ENCODE results near the gene SLC22A31. TPM values are rescaled to one million over a fixed set of nuclear protein-coding genes. Genes with fewer than 3 reads are reported as not detected.

SLC22A31 gene
- total and polyA plus RNA-seq, 9 of the 15 experiments (the other 6 are each of a cell fraction or from before 2014, with no cell fraction given) = 0.29 to 2.2 (median 0.47) TPM; not detected in 3

- peak; percentile 29; the same call in 1 of the 2 replicates for TF ChIP-seq NFIC (IDR thresholded peaks at IDR 0.05)
- TF ChIP-seq RNF219 (CRISPR knock-in tag; IDR thresholded peaks at IDR 0.05) = no peak
- TF ChIP-seq RB1 (IDR thresholded peaks at IDR 0.05; ENCODE audit: low read depth) = peak; percentile 90
- TF ChIP-seq ZNF253 (CRISPR knock-in tag; conservative IDR thresholded peaks at IDR 0.05) = no peak
- TF ChIP-seq GTF2E2 (tag; IDR thresholded peaks at IDR 0.05) = no peak
- peak; percentile 91 for TF ChIP-seq ARID2 (IDR thresholded peaks at IDR 0.05)
- TF ChIP-seq TEAD4 (IDR thresholded peaks at IDR 0.05; ENCODE audit: low read length) = peak; percentile 17
- TF ChIP-seq TEAD4 (CRISPR knock-in tag; IDR thresholded peaks at IDR 0.05; ENCODE audit: borderline replicate concordance) = no peak
- TF ChIP-seq USF1 (CRISPR knock-in tag; IDR thresholded peaks at IDR 0.05) = peak; percentile 45; the same call in 1 of the 2 replicates
- TF ChIP-seq FOXM1 (IDR thresholded peaks at IDR 0.05; ENCODE audit: low read depth) = no peak
- no peak for TF ChIP-seq FOXM1 (CRISPR knock-in tag; IDR thresholded peaks at IDR 0.05; ENCODE audit: low read depth)
- no peak for TF ChIP-seq ZNF224 (CRISPR knock-in tag; IDR thresholded peaks at IDR 0.05)
- TF ChIP-seq RBM15 (IDR thresholded peaks at IDR 0.05; ENCODE audit: insufficient read depth, low read length) = no peak
- no peak for TF ChIP-seq CHAMP1 (IDR thresholded peaks at IDR 0.05)
- no peak for TF ChIP-seq NR1H2 (CRISPR knock-in tag; IDR thresholded peaks at IDR 0.05)
- no peak for TF ChIP-seq RFX1 (IDR thresholded peaks at IDR 0.05)
- TF ChIP-seq MTA3 (IDR thresholded peaks at IDR 0.05; ENCODE audit: borderline replicate concordance) = peak; percentile 83; the same call in 1 of the 2 replicates
- TF ChIP-seq SNIP1 (IDR thresholded peaks at IDR 0.05; ENCODE audit: low read depth) = no peak
- TF ChIP-seq ZNF589 (CRISPR knock-in tag; IDR thresholded peaks at IDR 0.05; ENCODE audit: low read depth) = no peak
- TF ChIP-seq NR2C2 (CRISPR knock-in tag; IDR thresholded peaks at IDR 0.05) = peak; percentile 41; the same call in 1 of the 2 replicates
- no peak; the same call in 1 of the 2 replicates for TF ChIP-seq NR2C2 (tag; IDR thresholded peaks at IDR 0.05)
- no peak for TF ChIP-seq STAT6 (CRISPR knock-in tag; IDR thresholded peaks at IDR 0.05)
Observed at GRCh38 chr16:89167425-89167941, 32.9 kb downstream of the SLC22A31 start (continued).
